ENCODE results near the gene ZCWPW1.
"Not testable (repeated sequence)": the region's sequence is repeated elsewhere in the genome, so short reads cannot be mapped to it uniquely, and the experiment has no call there.

The ZCWPW1 gene

DNA sequence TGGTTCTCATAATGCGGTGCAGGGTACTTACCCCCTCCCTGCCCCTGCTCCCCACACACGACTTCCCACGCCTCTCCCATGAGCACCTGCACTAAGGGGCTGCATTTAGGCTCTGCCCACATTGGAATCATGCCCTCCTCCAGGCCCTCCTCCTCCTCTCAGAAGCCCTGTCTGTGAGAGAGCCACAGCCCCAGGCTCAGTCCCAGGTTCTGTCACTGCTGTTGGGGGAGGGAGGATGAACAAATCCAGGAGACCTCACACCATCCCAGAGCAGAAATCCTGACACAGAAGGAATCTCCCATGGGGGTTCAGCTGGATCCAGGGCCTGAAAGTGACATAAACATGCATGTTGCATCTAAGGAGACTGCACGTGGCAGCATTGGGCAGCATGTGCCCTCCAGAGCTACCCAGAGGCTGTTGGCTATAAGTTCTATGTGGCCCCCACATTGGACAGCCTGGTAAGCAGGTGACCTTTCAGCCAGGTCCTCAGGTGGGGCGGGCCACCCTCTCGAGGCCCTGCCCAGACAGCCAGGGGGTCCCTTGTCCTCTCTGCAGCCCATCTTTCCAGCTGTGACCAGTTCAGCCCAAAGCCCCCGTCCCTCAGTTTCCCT lies 56.8 kb downstream of the ZCWPW1 start:
- no peak for DNase-seq

- no peak for DNase-seq
Observed at GRCh38 chr7:100370746-100371145, 57.8 kb downstream of the ZCWPW1 start.

- no peak for DNase-seq
Observed at GRCh38 chr7:100370303-100370702, 58.2 kb downstream of the ZCWPW1 start.

DNA sequence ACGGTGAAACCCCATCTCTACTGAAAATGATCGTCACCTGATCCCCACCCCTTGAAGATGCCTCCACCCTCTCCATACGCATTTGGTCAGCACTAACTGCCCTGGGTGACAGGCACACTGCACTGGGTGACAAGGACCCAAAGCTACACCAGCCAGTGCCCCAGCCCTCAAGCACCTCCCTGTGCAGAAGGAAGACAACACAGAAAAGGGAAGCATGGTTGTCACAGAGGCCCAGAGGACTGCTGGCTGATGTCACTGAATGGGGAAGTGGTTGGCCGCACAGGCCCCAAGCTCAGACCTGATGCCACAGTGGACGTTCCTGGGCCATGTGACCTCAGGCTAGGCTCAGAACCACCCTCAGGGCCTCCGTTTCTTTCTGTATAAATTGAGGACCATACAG lies 59.4 kb downstream of the ZCWPW1 start:
- no peak for DNase-seq

DNA sequence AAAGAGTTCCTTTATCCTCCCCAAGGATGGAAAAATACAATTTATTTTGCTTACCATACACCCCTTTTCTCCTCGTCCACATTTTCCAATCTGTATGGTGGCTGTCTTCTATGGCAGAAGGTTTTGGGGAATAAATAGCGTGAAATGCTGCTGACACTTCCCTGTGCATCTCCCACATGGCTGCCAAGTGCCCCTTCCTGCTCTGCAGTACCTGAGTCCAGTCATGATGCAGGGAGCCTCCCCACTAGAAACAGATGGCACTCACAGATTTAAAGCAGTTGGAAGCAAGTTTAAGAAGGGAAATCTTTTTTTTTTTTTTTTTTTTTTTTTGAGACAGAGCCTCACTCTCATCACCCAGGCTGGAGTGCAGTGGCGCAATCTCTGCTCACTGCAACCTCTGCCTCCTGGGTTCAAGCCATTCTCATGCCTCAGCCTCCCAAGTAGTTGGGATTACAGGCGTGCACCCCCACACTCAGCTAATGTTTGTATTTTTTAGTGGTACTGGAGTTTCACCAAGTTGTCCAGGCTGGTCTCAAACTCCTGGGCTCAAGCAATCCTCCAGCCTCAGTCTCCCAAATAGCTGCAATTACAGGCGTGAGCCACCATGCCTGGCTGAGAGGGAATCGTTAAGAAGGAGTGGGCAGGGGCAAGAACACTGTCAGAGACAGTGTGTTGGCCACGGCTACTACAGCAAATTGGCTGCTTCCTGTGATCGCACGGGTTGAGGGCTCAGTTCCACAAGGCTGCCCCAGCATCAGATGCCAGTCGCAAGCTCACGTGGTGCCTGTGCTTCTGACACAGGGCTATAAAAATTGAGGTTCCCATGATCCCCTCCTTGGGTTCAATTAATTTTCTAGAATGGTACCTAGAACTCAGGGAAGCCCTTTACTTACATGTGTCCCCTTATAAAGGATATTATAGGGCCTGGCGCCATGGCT lies 60.6 kb downstream of the ZCWPW1 start:
- DNase-seq = no peak

DNA sequence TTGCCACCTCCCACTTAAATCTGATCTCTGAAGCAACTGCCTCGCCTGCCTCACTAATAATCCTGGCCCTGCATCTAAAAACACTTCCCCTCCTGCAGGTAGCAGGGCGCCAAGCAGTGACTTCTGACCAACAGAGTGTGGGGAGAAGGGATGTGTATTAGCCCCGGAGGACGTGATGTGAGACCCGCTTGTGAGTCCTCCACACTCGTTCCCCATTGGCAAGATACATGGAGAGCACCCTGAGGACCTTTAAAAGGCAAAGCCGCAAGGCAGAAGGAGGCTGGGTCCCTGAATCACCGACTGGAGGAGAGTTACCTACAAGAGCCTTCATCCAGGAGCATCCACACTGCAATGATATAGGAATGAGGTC lies 61.3 kb downstream of the ZCWPW1 start:
- DNase-seq = no peak

DNA sequence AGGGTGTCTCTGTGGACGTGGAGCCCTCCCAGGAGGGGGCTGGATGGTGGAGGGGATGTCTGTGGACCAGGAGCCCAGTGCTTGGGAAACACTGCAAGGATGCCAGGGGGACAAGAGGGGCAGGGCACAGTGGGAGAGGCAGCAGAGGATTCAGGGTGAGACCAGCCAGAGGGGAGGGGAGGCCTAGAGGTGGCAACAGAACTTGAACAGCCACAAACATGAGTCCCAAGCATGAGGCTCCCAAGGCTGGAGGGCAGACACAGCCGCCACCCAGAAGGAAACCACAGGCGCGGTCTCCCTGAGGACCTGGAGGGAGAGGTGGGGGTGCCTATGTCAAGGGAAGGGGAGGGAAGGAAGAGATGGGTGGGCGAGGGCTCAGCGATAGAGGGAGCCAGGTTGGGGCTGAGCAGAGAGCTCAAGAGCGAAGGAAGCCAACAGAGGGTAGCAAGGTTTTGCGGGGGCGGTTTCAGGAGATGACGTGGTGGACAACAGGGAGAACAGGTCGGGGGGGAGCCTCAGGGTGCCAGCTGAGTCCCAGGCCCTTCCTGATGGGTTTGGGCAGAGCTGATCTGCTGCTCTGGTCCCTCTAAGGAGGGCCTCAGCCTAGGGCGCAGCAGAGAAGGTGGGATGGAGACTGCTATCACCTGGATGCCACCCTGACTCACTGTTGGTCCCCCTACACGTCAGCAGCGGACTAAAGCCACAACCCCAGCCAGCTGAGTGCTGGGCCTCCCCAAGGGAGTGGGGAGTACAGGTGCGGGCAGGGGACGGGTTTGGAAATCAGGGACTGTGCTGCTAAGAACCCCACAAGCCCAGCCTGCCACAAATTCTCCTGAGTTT lies 61.9 kb downstream of the ZCWPW1 start:
- DNase-seq = no peak

- DNase-seq = not testable (repeated sequence)
Observed at GRCh38 chr7:100365998-100366367, 62.5 kb downstream of the ZCWPW1 start.

- DNase-seq = no peak
Observed at GRCh38 chr7:100364480-100364879, 64.0 kb downstream of the ZCWPW1 start.

GRCh38 chr7:100363797-100364196 lies 64.7 kb downstream of the ZCWPW1 start:
- DNase-seq = not testable (repeated sequence)

DNA sequence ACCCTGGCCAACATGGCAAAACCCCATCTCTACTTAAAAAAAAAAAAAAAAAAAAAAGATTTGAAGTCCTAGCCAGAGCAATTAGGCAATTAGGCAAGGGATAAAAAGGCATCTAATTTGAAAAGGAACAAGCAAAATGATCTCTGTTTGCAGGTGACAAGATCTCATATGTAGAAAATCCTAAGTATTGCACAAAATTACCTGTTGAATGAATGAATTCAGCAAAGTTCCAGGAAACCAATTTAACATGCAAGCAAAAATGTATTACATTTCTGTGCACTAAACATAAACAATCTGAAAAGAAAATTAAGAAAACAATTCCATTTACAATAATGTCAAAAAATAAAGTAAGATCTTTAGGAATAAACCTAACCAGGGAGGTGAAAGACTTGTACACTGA lies 65.4 kb downstream of the ZCWPW1 start:
- DNase-seq = no peak

DNA sequence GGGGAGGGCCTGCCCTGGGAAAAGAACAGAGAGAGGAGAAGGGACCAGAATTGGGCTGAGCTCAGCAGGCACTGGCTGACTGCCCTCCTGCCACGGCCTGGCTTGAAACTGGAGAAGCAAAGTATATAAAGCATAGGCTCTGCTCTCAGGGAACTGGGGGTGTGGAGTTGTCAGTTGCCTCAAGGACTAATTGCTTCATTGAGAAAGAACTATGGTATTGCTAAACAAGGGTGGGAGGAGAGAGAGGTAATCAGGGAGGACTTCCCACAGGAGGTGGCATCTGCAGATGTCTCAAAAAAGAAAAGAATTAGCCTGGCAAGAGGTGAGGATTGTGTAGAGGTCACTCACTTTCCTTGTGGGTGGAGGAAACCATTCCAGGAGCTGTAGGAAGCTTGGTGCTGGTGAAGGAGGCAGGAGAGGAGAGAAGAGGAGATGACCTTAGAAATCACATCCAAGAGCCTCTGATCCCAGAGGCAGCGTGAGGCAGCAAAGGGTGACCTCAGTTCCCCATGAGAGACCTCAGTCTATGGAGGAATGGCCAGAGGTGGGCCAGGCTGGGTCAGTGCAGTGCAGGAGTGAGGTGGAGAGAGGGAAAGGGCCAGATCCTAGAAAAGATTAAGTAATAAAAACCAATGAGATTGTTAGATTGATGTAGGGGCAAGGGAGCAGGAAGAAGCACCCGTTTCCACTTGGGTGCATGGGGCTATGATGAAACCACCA lies 68.2 kb downstream of the ZCWPW1 start:
- DNase-seq = no peak

- no peak for DNase-seq
Observed at GRCh38 chr7:100358857-100359212, 69.7 kb downstream of the ZCWPW1 start.

DNA sequence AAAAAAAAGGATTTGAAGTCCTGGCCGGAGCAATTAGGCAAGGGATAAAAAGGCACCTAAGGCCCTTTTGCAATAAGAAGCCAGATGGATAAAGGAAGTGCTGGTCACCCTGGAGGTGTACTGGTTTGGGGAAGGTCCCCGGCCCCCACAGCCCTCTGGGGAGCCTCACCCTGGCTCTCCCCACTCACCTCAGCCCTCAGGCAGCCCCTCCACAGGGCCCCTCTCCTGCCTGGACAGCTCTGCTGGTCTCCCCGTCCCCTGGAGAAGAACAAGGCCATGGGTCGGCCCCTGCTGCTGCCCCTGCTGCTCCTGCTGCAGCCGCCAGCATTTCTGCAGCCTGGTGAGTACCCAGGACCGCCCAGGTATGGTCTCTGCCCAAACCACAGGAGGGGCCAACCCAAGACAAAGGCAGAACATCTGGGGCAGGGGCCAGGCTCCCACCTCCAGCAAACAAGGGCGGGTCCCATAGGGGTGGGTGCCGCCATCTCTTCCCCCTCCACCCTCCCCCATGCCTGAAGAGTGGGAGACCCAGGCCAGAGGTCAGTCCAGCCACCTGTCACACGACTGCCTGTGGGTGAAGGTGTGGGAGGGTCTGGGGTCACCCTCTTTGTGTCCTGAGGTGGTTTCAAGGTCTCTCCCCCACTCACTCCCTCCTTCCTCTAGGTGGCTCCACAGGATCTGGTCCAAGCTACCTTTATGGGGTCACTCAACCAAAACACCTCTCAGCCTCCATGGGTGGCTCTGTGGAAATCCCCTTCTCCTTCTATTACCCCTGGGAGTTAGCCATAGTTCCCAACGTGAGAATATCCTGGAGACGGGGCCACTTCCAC lies 70.3 kb downstream of the ZCWPW1 start, which contains the start of gene PILRB:
Gene PILRB, plus strand, starts transcription at position 91 of the 830 bp plus-strand sequence. Its CDS starts 186 bp downstream, at position 277.
- DNase-seq = no peak

DNA sequence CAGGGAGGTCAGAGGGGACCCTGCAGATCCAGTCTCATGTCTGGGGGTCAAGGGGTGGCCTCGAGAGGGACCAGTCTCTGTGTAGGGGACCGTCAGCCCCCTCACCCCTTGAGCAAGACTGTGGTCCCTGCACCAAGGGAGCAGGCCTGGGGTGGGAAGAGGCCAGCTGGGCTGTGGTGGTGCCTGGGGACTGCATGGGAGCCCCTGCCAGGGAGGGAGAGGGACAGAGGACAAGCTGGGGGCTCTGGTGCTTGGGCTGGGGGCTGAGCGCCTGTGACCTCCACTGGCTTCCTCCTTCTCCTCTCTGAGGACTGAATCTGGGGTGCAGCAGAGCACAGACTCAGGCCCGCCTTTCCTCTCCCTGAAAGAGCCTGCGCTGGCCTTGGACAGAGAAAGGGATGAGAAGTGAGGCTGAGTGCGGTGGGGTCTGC lies 71.4 kb downstream of the ZCWPW1 start:
- no peak for DNase-seq

DNA sequence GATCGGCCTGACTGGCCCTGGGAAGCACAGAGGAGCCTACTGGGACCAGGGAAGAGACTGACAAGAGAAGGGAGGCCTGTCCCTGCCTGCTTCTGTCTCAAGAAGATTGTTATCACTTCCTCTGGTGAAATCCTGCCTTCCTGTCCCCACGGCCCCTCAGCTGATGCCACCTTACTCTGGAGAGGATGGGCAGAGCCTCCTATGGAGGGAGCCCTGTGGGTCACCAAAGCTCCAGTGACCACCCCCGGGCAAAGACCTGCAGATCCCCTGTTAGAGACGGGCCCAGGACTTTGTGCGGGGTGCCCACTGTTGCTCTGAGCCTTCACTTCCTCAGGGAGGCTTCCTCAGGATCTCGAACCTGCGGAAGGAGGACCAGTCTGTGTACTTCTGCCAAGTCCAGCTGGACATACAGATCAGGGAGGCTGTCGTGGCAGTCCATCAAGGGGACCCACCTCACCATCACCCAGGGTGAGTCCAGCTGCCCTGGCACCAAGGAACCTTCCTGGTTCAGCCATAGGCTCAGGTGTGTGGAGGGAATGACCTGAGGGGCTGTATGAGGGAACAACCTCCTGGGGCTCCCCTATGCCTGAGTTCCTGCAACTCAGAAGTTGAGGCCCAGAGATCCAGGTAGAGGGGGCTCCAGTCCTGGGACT lies 72.0 kb downstream of the ZCWPW1 start:
- DNase-seq = no peak

DNA sequence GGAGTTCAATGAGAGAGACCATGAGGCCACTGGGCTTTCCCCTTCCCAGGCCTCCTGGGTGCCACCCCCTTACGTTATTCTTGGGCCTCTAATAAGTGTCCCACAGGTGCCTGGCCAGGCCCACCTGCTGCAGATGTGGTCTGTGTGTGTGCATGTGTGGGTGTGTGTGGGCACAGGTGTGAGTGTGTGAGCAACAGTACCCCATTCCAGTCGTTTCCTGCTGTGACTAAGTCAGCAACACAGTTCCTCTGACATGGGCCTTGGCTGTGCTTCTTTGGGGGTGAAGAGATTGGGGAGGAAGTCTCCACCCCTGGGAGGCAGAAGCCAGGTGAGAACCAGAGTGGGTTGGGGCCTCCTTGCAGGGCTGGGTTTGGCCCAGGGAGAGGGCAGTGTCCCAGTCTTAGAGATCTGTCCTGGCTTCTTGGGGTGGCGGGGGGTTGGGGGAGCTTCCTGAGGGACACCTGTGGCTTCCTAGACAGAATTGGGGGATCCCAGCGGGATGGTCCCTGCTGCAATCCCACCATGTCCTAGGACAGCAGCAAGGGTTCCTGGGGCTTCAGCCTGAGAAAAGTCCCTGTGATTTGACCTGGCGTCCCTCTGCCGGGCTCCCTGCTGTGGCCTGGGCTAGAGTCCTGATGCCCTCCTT lies 74.7 kb downstream of the ZCWPW1 start:
- no peak for DNase-seq

DNA sequence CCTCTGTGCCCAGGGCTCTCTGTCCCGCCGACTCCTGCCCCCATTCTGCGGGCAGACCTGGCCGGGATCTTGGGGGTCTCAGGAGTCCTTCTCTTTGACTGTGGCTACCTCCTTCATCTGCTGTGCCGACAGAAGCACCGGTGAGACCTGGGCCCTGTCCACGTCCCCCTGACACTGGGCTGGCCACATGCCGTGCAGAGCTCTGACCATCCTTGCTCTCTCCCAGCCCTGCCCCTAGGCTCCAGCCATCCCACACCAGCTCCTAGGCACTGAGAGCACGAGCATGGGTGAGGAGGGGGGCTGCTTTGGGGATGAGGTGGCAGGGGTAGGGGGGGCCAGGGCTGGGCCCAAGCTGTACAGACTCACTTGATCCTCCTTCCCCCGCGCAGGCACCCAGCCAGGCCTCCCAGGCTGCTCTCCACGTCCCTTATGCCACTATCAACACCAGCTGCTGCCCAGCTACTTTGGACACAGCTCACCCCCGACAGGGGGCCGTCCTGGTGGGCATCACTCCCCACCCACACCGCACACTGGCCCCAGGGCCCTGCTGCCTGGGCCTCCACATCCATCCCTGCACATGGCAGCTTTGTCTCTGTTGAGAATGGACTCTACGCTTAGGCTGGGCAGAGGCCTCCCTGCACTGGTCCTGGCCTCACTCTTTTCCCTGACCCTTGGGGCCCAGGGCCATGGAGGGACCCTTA lies 75.4 kb downstream of the ZCWPW1 start:
- no peak for DNase-seq

GRCh38 chr7:100352230-100352781 lies 76.2 kb downstream of the ZCWPW1 start:
- not testable (repeated sequence) for DNase-seq

- no peak for DNase-seq
Observed at GRCh38 chr7:100351657-100352058, 76.8 kb downstream of the ZCWPW1 start.

Measured in NCI-H774 (cell line).